Measurements from ENCODE around the gene NDUFB5.

DNA sequence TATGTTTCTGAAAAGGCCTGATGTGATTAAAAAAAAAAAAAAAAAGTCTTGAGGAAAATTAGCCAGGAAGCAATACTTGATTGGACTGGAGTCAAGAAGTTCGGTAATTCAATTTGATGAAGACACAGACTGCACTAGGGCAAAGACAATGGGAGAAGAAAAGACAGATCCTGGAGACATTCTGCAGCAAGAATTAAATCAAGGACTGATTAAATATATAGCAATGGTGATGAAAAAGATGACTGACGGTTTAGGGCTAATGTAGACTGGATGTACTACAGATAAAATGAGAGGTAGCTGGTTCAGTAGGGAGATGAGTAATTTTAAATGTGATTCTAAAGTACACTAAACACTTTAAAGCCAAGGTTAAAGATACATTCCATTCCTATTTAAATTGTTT is 13.9 kb upstream of the NDUFB5 start:
- TF ChIP-seq CTCF (IDR thresholded peaks at IDR 0.05; ENCODE audit: low read length) (no peak), EZH2 (IDR thresholded peaks at IDR 0.05; ENCODE audit: borderline replicate concordance, low read length) (no peak)

Data from OCI-LY1 (cell line).